Measurements from ENCODE around the gene MUC13.

The MUC13 gene

GRCh38 chr3:124952282-124952855 lies 17.8 kb upstream of the MUC13 start:
- TF ChIP-seq FOXP2 (optimal IDR thresholded peaks at IDR 0.05; ENCODE audit: borderline replicate concordance, extremely low read depth, extremely low read length, insufficient read depth) (no peak), POLR2AphosphoS5 (IDR thresholded peaks at IDR 0.05; ENCODE audit: low read depth, low read length) (no peak), TAF1 (IDR thresholded peaks at IDR 0.05; ENCODE audit: borderline replicate concordance, insufficient read depth, low read length) (no peak), SIN3A (IDR thresholded peaks at IDR 0.05; ENCODE audit: borderline replicate concordance, insufficient read depth, low read length) (no peak), REST (IDR thresholded peaks at IDR 0.05; ENCODE audit: insufficient read depth in 1 of 2, low read depth in 2 of 2, low read length in 2 of 2) (no peak)

GRCh38 chr3:124951511-124952281 lies 17.1 kb upstream of the MUC13 start:
- TF ChIP-seq FOXP2 (optimal IDR thresholded peaks at IDR 0.05; ENCODE audit: borderline replicate concordance, extremely low read depth, extremely low read length, insufficient read depth) (no peak), TAF1 (IDR thresholded peaks at IDR 0.05; ENCODE audit: borderline replicate concordance, insufficient read depth, low read length) (no peak), SIN3A (IDR thresholded peaks at IDR 0.05; ENCODE audit: borderline replicate concordance, insufficient read depth, low read length) (no peak), REST (IDR thresholded peaks at IDR 0.05; ENCODE audit: insufficient read depth in 1 of 2, low read depth in 2 of 2, low read length in 2 of 2) (no peak), POLR2AphosphoS5 (IDR thresholded peaks at IDR 0.05; ENCODE audit: low read depth, low read length) (no peak)

- TF ChIP-seq TAF1 (IDR thresholded peaks at IDR 0.05; ENCODE audit: borderline replicate concordance, insufficient read depth, low read length), result no peak
- TF ChIP-seq FOXP2 (optimal IDR thresholded peaks at IDR 0.05; ENCODE audit: borderline replicate concordance, extremely low read depth, extremely low read length, insufficient read depth), result no peak
- TF ChIP-seq POLR2AphosphoS5 (IDR thresholded peaks at IDR 0.05; ENCODE audit: low read depth, low read length), result no peak
- TF ChIP-seq SIN3A (IDR thresholded peaks at IDR 0.05; ENCODE audit: borderline replicate concordance, insufficient read depth, low read length), result no peak
- no peak for TF ChIP-seq REST (IDR thresholded peaks at IDR 0.05; ENCODE audit: insufficient read depth in 1 of 2, low read depth in 2 of 2, low read length in 2 of 2)
These were observed 15.5 kb upstream of the MUC13 start for GRCh38 chr3:124950026-124950425.

GRCh38 chr3:124942613-124943012 lies 8.1 kb upstream of the MUC13 start:
- no peak for TF ChIP-seq REST (IDR thresholded peaks at IDR 0.05; ENCODE audit: insufficient read depth in 1 of 2, low read depth in 2 of 2, low read length in 2 of 2)
- no peak for TF ChIP-seq POLR2AphosphoS5 (IDR thresholded peaks at IDR 0.05; ENCODE audit: low read depth, low read length)
- no peak for TF ChIP-seq FOXP2 (optimal IDR thresholded peaks at IDR 0.05; ENCODE audit: borderline replicate concordance, extremely low read depth, extremely low read length, insufficient read depth)
- no peak for TF ChIP-seq SIN3A (IDR thresholded peaks at IDR 0.05; ENCODE audit: borderline replicate concordance, insufficient read depth, low read length)
